Central memory CD8-positive, alpha-beta T cell (primary cell): Measurements from ENCODE around the gene SPP2.

Source experiments
- ATAC-seq: fragments of 150-1000 bp; cut with Tn5 transposase; replicated peaks from 2 replicates; pipeline ENCODE4 v1.10.0; 2022; ENCODE audit warnings: mild to moderate bottlenecking, moderate FRiP score, moderate number of reproducible peaks; ENCODE audit not compliant: poor library complexity, severe bottlenecking; ENCODE audit errors: extremely low read depth
- DNase-seq, 2 donors: peaks; one replicate each; pipeline ENCODE4 v3.0.0; 2021; ENCODE audit warnings: low spot score in 2 of 2
- H3K27ac Mint-ChIP-seq: one replicate; pipeline ENCODE4 v1.8.0; 2022; ENCODE audit warnings: low read depth, mild to moderate bottlenecking, moderate library complexity, mixed read lengths
- H3K27me3 Mint-ChIP-seq: one replicate; pipeline ENCODE4 v1.8.0; 2022; ENCODE audit warnings: mixed read lengths
- H3K36me3 Mint-ChIP-seq: one replicate; pipeline ENCODE4 v1.8.0; 2022; ENCODE audit warnings: mild to moderate bottlenecking, moderate library complexity, mixed read lengths; ENCODE audit not compliant: insufficient read depth
- H3K4me1 Mint-ChIP-seq: one replicate; pipeline ENCODE4 v1.8.0; 2022; ENCODE audit warnings: mixed read lengths
- H3K4me3 Mint-ChIP-seq: one replicate; pipeline ENCODE4 v1.8.0; 2022; ENCODE audit warnings: mild to moderate bottlenecking, moderate library complexity, mixed read lengths
- H3K9me3 Mint-ChIP-seq: one replicate; pipeline ENCODE4 v1.8.0; 2022; ENCODE audit warnings: mixed read lengths

Gene SPP2

GRCh38 chr2:234078129-234078528, 27.6 kb downstream of the SPP2 start:
- no peaks in the 10 kb centered on the region for H3K27me3 Mint-ChIP-seq
- no peak for ATAC-seq

GRCh38 chr2:234081970-234082822, 31.7 kb downstream of the SPP2 start:
- H3K4me1 Mint-ChIP-seq: peaks cover 48% of the 10 kb centered on the region
- no peaks in the 10 kb centered on the region for H3K9me3 Mint-ChIP-seq
- H3K4me3 Mint-ChIP-seq: no peak overlapping the region
- ATAC-seq (no peak), DNase-seq (no peak)
- peaks cover 17% of the 10 kb centered on the region for H3K27me3 Mint-ChIP-seq
- H3K36me3 Mint-ChIP-seq: no peaks in the 10 kb centered on the region
- H3K27ac Mint-ChIP-seq: no peak overlapping the region

More at GRCh38 chr2:234078129-234078528, 27.6 kb downstream of the SPP2 start:
- no peaks in the 10 kb centered on the region for H3K36me3 Mint-ChIP-seq
- peak overlapping the region; percentile 21 for H3K4me3 Mint-ChIP-seq
- H3K9me3 Mint-ChIP-seq: no peaks in the 10 kb centered on the region
- H3K4me1 Mint-ChIP-seq: peaks cover 52% of the 10 kb centered on the region
- DNase-seq: no peak
- no peak overlapping the region for H3K27ac Mint-ChIP-seq

- ATAC-seq: no peak
- no peak for DNase-seq
Measured at GRCh38 chr2:234083572-234084348, 33.3 kb downstream of the SPP2 start.

GRCh38 chr2:234091432-234091879, 41.0 kb downstream of the SPP2 start:
- peaks cover 11% of the 10 kb centered on the region for H3K4me1 Mint-ChIP-seq
- no peaks in the 10 kb centered on the region for H3K36me3 Mint-ChIP-seq
- no peak for ATAC-seq
- DNase-seq: no peak
- no peak overlapping the region for H3K4me3 Mint-ChIP-seq
- H3K27ac Mint-ChIP-seq: no peak overlapping the region
- H3K27me3 Mint-ChIP-seq: no peaks in the 10 kb centered on the region
- H3K9me3 Mint-ChIP-seq: peaks cover 5% of the 10 kb centered on the region

More at GRCh38 chr2:234083572-234084348, 33.3 kb downstream of the SPP2 start:
- H3K9me3 Mint-ChIP-seq: peaks cover 5% of the 10 kb centered on the region
- no peaks in the 10 kb centered on the region for H3K36me3 Mint-ChIP-seq
- H3K4me3 Mint-ChIP-seq: no peak overlapping the region
- H3K27me3 Mint-ChIP-seq: peaks cover 17% of the 10 kb centered on the region
- H3K27ac Mint-ChIP-seq: peak overlapping the region; percentile 15
- H3K4me1 Mint-ChIP-seq: peaks cover 32% of the 10 kb centered on the region

- H3K4me1 Mint-ChIP-seq: peaks cover 11% of the 10 kb centered on the region
- no peak overlapping the region for H3K27ac Mint-ChIP-seq
- H3K4me3 Mint-ChIP-seq: no peak overlapping the region
- no peak for ATAC-seq
- no peaks in the 10 kb centered on the region for H3K27me3 Mint-ChIP-seq
- no peaks in the 10 kb centered on the region for H3K36me3 Mint-ChIP-seq
- DNase-seq: no peak
- peaks cover 5% of the 10 kb centered on the region for H3K9me3 Mint-ChIP-seq
Measured at GRCh38 chr2:234091883-234092282, 41.4 kb downstream of the SPP2 start.

GRCh38 chr2:234092344-234092743, 41.8 kb downstream of the SPP2 start:
- peaks cover 11% of the 10 kb centered on the region for H3K4me1 Mint-ChIP-seq
- no peak overlapping the region for H3K4me3 Mint-ChIP-seq
- no peaks in the 10 kb centered on the region for H3K27me3 Mint-ChIP-seq
- DNase-seq: no peak
- no peaks in the 10 kb centered on the region for H3K36me3 Mint-ChIP-seq
- no peak overlapping the region for H3K27ac Mint-ChIP-seq
- ATAC-seq: no peak
- peaks cover 5% of the 10 kb centered on the region for H3K9me3 Mint-ChIP-seq

GRCh38 chr2:234095301-234095700, 44.8 kb downstream of the SPP2 start:
- Mint-ChIP-seq H3K36me3 (no peaks in the 10 kb centered on the region), H3K27me3 (no peaks in the 10 kb centered on the region)
- ATAC-seq: no peak

GRCh38 chr2:234096164-234096563, 45.7 kb downstream of the SPP2 start:
- DNase-seq (no peak), ATAC-seq (no peak)
- Mint-ChIP-seq H3K9me3 (no peaks in the 10 kb centered on the region), H3K4me1 (peaks cover 31% of the 10 kb centered on the region), H3K4me3 (no peak overlapping the region), H3K36me3 (no peaks in the 10 kb centered on the region), H3K27me3 (no peaks in the 10 kb centered on the region), H3K27ac (no peak overlapping the region)

More at GRCh38 chr2:234095301-234095700, 44.8 kb downstream of the SPP2 start:
- Mint-ChIP-seq H3K4me3 (no peak overlapping the region), H3K27ac (no peak overlapping the region), H3K4me1 (peaks cover 26% of the 10 kb centered on the region), H3K9me3 (no peaks in the 10 kb centered on the region)
- DNase-seq: no peak

- Mint-ChIP-seq H3K36me3 (no peaks in the 10 kb centered on the region), H3K27ac (no peak overlapping the region), H3K4me1 (peaks cover 45% of the 10 kb centered on the region), H3K9me3 (no peaks in the 10 kb centered on the region), H3K4me3 (no peak overlapping the region), H3K27me3 (no peaks in the 10 kb centered on the region)
- no peak for ATAC-seq
- DNase-seq: no peak
Measured at GRCh38 chr2:234098681-234099080, 48.2 kb downstream of the SPP2 start.

GRCh38 chr2:234099266-234099665, 48.8 kb downstream of the SPP2 start:
- H3K9me3 Mint-ChIP-seq: no peaks in the 10 kb centered on the region
- H3K27me3 Mint-ChIP-seq: no peaks in the 10 kb centered on the region
- no peak overlapping the region for H3K27ac Mint-ChIP-seq
- no peaks in the 10 kb centered on the region for H3K36me3 Mint-ChIP-seq
- peaks cover 45% of the 10 kb centered on the region for H3K4me1 Mint-ChIP-seq
- H3K4me3 Mint-ChIP-seq: no peak overlapping the region
- DNase-seq (no peak), ATAC-seq (no peak)

GRCh38 chr2:234100686-234101085, 50.2 kb downstream of the SPP2 start:
- H3K4me3 Mint-ChIP-seq: peak overlapping the region; percentile 53
- H3K27me3 Mint-ChIP-seq: no peaks in the 10 kb centered on the region
- ATAC-seq: peak; percentile 74
- H3K4me1 Mint-ChIP-seq: peaks cover 45% of the 10 kb centered on the region
- no peaks in the 10 kb centered on the region for H3K9me3 Mint-ChIP-seq
- no peak for DNase-seq
- no peaks in the 10 kb centered on the region for H3K36me3 Mint-ChIP-seq
- H3K27ac Mint-ChIP-seq: peak overlapping the region; percentile 93

- peak overlapping the region; percentile 93 for H3K27ac Mint-ChIP-seq
- DNase-seq: no peak
- no peaks in the 10 kb centered on the region for H3K9me3 Mint-ChIP-seq
- H3K27me3 Mint-ChIP-seq: no peaks in the 10 kb centered on the region
- H3K4me3 Mint-ChIP-seq: no peak overlapping the region
- ATAC-seq: no peak
- peaks cover 52% of the 10 kb centered on the region for H3K4me1 Mint-ChIP-seq
- no peaks in the 10 kb centered on the region for H3K36me3 Mint-ChIP-seq
Measured at GRCh38 chr2:234102112-234102511, 51.6 kb downstream of the SPP2 start.
